ENCODE measurements around the gene TRIM22. TPM values are rescaled to one million over a fixed set of nuclear protein-coding genes. Genes with fewer than 3 reads are reported as not detected.

The TRIM22 gene
- total RNA-seq, 3 donors from 2014 or later = 59.7 to 90.3 (median 62.3) TPM

DNA sequence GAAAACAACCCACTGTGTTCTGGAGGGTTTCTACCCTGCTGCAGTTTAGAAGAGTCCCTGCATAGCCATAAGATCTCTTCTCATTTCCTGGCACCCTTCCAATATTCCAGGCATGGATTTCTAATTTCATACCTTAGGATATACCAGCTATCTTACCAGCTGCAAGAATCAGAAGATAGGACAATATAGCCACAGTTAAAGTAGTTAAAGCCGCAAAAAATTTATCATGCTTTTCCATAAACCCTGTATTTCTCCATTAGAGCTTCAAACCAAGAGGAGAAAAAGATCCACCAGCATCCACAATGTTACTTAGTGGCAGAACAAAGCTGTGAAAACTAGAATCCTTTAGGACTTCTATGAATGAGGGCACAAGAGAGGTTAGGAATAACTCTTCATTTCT is 38.1 kb downstream of the TRIM22 start:
- Histone ChIP-seq H3K9me3 (no peaks in the 10 kb centered on the region), H3K36me3 (no peaks in the 10 kb centered on the region), H3K4me1 (no peaks in the 10 kb centered on the region), H3K27ac (no peak overlapping the region), H3K27me3 (no peaks in the 10 kb centered on the region), H3K4me3 (no peak overlapping the region)
- TF ChIP-seq POLR2A (IDR thresholded peaks at IDR 0.05) = no peak
- TF ChIP-seq, protein P1, sequence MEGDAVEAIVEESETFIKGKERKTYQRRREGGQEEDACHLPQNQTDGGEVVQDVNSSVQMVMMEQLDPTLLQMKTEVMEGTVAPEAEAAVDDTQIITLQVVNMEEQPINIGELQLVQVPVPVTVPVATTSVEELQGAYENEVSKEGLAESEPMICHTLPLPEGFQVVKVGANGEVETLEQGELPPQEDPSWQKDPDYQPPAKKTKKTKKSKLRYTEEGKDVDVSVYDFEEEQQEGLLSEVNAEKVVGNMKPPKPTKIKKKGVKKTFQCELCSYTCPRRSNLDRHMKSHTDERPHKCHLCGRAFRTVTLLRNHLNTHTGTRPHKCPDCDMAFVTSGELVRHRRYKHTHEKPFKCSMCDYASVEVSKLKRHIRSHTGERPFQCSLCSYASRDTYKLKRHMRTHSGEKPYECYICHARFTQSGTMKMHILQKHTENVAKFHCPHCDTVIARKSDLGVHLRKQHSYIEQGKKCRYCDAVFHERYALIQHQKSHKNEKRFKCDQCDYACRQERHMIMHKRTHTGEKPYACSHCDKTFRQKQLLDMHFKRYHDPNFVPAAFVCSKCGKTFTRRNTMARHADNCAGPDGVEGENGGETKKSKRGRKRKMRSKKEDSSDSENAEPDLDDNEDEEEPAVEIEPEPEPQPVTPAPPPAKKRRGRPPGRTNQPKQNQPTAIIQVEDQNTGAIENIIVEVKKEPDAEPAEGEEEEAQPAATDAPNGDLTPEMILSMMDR (IDR thresholded peaks at IDR 0.05) = no peak
- TF ChIP-seq POLR2AphosphoS5 (IDR thresholded peaks at IDR 0.05) = no peak
- intact Hi-C loops (cut with DNase I; ENCODE audit: low total_unique reads) = no loop called here
- DNase-seq (ENCODE audit: low spot score in 2 of 2) = no peak

DNA sequence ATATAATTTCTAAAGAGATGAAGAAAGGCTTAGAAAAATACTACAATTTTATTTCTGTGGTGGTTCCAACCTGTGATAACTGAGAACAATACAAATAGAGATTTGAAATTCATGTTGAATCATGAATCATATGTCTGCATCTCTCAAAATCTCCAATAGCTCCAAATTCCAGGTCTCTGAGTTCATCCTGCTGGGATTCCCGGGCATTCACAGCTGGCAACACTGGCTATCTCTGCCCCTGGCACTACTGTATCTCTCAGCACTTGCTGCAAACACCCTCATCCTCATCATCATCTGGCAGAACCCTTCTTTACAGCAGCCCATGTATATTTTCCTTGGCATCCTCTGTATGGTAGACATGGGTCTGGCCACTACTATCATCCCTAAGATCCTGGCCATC is 46.8 kb downstream of the TRIM22 start, which contains the start of gene OR56B1:
Gene OR56B1, plus strand, starts transcription at position 53 of the 400 bp plus-strand sequence. Its CDS starts 69 bp downstream, at position 122.
- H3K9me3 ChIP-seq = peaks cover 0 to 5% of the 10 kb centered on the region in 2 donors
- intact Hi-C loops (cut with DNase I; ENCODE audit: low total_unique reads) = no loop called here
- no peaks in the 10 kb centered on the region for H3K27me3 ChIP-seq
- no peak within 1 kb of the TSS for H3K27ac ChIP-seq
- no peaks in the 10 kb centered on the region for H3K4me1 ChIP-seq
- H3K36me3 ChIP-seq = no peaks in the 10 kb centered on the region
- DNase-seq (ENCODE audit: low spot score in 2 of 2) = no peak
- H3K4me3 ChIP-seq = no peak within 1 kb of the TSS
- TF ChIP-seq POLR2AphosphoS5 (IDR thresholded peaks at IDR 0.05) = no peak
- TF ChIP-seq, protein P1 (IDR thresholded peaks at IDR 0.05) = no peak
- no peak for TF ChIP-seq POLR2A (IDR thresholded peaks at IDR 0.05)

DNA sequence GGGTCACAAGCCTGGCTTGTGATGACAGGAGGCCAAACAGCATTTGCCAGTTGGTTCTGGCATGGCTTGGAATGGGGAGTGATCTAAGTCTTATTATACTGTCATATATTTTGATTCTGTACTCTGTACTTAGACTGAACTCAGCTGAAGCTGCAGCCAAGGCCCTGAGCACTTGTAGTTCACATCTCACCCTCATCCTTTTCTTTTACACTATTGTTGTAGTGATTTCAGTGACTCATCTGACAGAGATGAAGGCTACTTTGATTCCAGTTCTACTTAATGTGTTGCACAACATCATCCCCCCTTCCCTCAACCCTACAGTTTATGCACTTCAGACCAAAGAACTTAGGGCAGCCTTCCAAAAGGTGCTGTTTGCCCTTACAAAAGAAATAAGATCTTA is 47.5 kb downstream of the TRIM22 start:
- Histone ChIP-seq H3K4me1 (no peaks in the 10 kb centered on the region), H3K27ac (no peak overlapping the region), H3K36me3 (no peaks in the 10 kb centered on the region), H3K9me3 (peaks cover 0 to 7% of the 10 kb centered on the region in 2 donors), H3K4me3 (no peak overlapping the region), H3K27me3 (no peaks in the 10 kb centered on the region)
- no peak for DNase-seq (ENCODE audit: low spot score in 2 of 2)
- intact Hi-C loops (cut with DNase I; ENCODE audit: low total_unique reads) = no loop called here
- TF ChIP-seq, protein P1 (IDR thresholded peaks at IDR 0.05) = no peak
- TF ChIP-seq POLR2AphosphoS5 (IDR thresholded peaks at IDR 0.05) (no peak), POLR2A (IDR thresholded peaks at IDR 0.05) (no peak)

DNA sequence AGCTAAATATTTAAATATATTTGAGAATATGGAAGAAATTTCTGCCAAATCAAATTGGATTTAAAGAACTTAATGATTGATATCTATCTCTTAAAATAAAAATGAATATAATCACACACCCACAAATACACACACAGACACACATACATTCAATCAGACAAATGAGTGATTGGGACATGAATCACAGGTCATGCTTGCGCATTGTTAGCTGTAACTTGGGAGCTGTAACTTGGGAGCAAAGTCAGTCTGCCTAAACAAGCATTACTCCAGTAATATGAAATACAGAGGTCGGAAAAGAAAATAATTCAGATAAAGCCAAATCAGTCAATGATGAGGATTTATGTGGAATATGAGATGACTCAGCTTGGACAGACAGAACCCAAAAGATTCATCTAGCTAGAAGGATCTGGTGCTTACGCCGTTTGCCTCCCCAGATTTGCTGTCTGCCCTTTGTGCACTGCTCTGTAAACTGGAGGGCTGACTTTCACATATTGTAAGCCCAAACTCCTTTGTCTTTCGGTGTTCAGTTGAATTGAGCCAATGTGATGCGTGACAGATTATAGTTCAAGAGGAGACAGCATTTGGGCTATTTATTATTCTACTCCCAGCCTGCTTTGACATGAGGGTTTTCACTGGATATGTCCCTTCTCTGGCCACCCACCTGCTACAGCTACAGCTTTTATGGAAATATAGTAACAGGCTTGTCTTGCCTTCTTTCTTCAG is 48.2 kb downstream of the TRIM22 start:
- TF ChIP-seq POLR2A (IDR thresholded peaks at IDR 0.05) (no peak), POLR2AphosphoS5 (IDR thresholded peaks at IDR 0.05) (no peak)
- no peak for DNase-seq (ENCODE audit: low spot score in 2 of 2)
- intact Hi-C loops (cut with DNase I; ENCODE audit: low total_unique reads) = no loop called here
- Histone ChIP-seq H3K4me3 (no peak overlapping the region), H3K4me1 (no peaks in the 10 kb centered on the region), H3K27me3 (no peaks in the 10 kb centered on the region), H3K27ac (no peak overlapping the region), H3K36me3 (no peaks in the 10 kb centered on the region), H3K9me3 (peaks cover 0 to 12% of the 10 kb centered on the region in 2 donors)

DNA sequence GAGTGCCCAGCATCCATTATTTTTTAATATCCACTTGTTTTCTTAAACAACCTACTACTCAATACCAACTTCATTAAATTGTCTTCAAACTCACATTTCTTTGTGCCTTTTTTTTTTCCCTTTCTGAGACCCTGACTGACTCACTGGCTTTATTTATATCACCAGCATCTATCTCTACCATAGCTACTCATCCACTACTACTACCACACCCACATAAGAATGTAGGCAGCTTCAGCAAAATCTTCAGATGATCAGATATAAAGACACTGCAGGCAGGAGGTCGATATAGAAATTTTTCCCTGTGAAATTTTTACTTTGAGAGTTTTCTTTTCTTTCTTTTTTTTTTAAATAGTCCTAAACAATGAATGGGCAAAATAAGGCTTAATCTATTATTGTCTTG is 48.8 kb downstream of the TRIM22 start:
- Histone ChIP-seq H3K27me3 (no peaks in the 10 kb centered on the region), H3K9me3 (peaks cover 0 to 12% of the 10 kb centered on the region in 2 donors), H3K27ac (no peak overlapping the region), H3K36me3 (no peaks in the 10 kb centered on the region), H3K4me1 (no peaks in the 10 kb centered on the region), H3K4me3 (no peak overlapping the region)
- no peak for TF ChIP-seq POLR2AphosphoS5 (IDR thresholded peaks at IDR 0.05)
- TF ChIP-seq, protein P1 (IDR thresholded peaks at IDR 0.05) = no peak
- TF ChIP-seq POLR2A (IDR thresholded peaks at IDR 0.05) = no peak
- intact Hi-C loops (cut with DNase I; ENCODE audit: low total_unique reads) = no loop called here
- no peak for DNase-seq (ENCODE audit: low spot score in 2 of 2)
